DMS114 treated with DMSO at 0.1 percent for 48 hours (cell line): ENCODE results near the gene LIN37.

Experiments used
- DNase-seq: peaks from one replicate; lab custom pipeline; 2025; ENCODE audit not compliant: unreplicated experiment; lab: John Stamatoyannopoulos, UW

LIN37 gene

GRCh38 chr19:35748106-35749020 lies at the start of gene LIN37:
Gene LIN37 (plus strand): TSS chr19:35748576. CDS start chr19:35748725, 149 bp downstream.
- DNase-seq = peak; percentile 98

- DNase-seq = peak; percentile 99
Observed at GRCh38 chr19:35702223-35703012, 46.0 kb upstream of the LIN37 start.

- DNase-seq = no peak
Observed at GRCh38 chr19:35703343-35703742, 45.0 kb upstream of the LIN37 start.

- no peak for DNase-seq
Observed at GRCh38 chr19:35704218-35704617, 44.2 kb upstream of the LIN37 start, which contains the start of gene ZBTB32. Gene ZBTB32 (plus strand): TSS chr19:35704558. CDS start chr19:35714627, 10,069 bp downstream.

GRCh38 chr19:35708391-35708790 lies 40.0 kb upstream of the LIN37 start:
- DNase-seq = no peak

GRCh38 chr19:35710784-35711723 lies 37.3 kb upstream of the LIN37 start:
- no peak for DNase-seq

- DNase-seq = no peak
Observed at GRCh38 chr19:35712567-35713505, 35.5 kb upstream of the LIN37 start.

GRCh38 chr19:35713506-35713850 lies 34.9 kb upstream of the LIN37 start:
- no peak for DNase-seq

- DNase-seq = no peak
Observed at GRCh38 chr19:35713904-35714495, 34.4 kb upstream of the LIN37 start.

- DNase-seq = no peak
Observed at GRCh38 chr19:35714601-35715354, 33.6 kb upstream of the LIN37 start.

- no peak for DNase-seq
Observed at GRCh38 chr19:35715355-35715809, 33.0 kb upstream of the LIN37 start.

- DNase-seq = no peak
Observed at GRCh38 chr19:35715981-35716800, 32.2 kb upstream of the LIN37 start.

GRCh38 chr19:35716801-35717664 lies 31.3 kb upstream of the LIN37 start:
- peak; percentile 65 for DNase-seq

GRCh38 chr19:35717665-35718344 lies 30.6 kb upstream of the LIN37 start, which contains the start of gene KMT2B:
Gene KMT2B (plus strand): TSS chr19:35718003. CDS start chr19:35718019, 16 bp downstream.
- DNase-seq = peak; percentile 91

GRCh38 chr19:35718345-35719041 lies 29.9 kb upstream of the LIN37 start:
- no peak for DNase-seq
